ENCODE results near the gene SLC9A6. TPM values are rescaled to one million over a fixed set of nuclear protein-coding genes. Genes with fewer than 3 reads are reported as not detected.

SLC9A6 gene
- total RNA-seq, 1 donor from 2014 or later: 15.8 TPM

DNA sequence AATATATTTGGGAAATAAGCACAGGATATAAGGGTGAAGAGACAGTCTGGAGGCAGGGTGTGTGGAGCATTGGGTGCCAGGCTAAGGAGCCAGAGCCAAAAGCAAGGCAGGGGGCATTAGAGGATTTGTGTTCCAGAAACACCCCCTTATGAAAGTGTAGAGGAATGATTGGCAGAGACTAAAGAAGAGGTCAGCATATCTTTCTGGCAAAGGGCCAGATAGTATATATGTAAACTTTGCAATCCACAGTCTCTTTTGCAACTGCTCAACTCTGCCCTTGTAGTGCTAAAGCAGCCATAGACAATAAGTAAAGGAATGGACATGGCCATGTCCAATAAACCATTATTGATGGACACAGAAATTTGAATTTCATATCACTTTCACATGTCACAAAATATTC is 3.6 kb upstream of the SLC9A6 start:
- Mint-ChIP-seq H3K36me3 (no peaks in the 10 kb centered on the region), H3K27me3 (no peaks in the 10 kb centered on the region), H3K4me3 (peak overlapping the region; percentile 11), H3K4me1 (ENCODE audit: unreplicated experiment) (no peaks in the 10 kb centered on the region), H3K9me3 (no peaks in the 10 kb centered on the region), H3K27ac (no peak overlapping the region)
- TF ChIP-seq, protein P1, sequence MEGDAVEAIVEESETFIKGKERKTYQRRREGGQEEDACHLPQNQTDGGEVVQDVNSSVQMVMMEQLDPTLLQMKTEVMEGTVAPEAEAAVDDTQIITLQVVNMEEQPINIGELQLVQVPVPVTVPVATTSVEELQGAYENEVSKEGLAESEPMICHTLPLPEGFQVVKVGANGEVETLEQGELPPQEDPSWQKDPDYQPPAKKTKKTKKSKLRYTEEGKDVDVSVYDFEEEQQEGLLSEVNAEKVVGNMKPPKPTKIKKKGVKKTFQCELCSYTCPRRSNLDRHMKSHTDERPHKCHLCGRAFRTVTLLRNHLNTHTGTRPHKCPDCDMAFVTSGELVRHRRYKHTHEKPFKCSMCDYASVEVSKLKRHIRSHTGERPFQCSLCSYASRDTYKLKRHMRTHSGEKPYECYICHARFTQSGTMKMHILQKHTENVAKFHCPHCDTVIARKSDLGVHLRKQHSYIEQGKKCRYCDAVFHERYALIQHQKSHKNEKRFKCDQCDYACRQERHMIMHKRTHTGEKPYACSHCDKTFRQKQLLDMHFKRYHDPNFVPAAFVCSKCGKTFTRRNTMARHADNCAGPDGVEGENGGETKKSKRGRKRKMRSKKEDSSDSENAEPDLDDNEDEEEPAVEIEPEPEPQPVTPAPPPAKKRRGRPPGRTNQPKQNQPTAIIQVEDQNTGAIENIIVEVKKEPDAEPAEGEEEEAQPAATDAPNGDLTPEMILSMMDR (conservative IDR thresholded peaks at IDR 0.05): no peak
- DNase-seq (ENCODE audit: extremely low spot score, unreplicated experiment): no peak

DNA sequence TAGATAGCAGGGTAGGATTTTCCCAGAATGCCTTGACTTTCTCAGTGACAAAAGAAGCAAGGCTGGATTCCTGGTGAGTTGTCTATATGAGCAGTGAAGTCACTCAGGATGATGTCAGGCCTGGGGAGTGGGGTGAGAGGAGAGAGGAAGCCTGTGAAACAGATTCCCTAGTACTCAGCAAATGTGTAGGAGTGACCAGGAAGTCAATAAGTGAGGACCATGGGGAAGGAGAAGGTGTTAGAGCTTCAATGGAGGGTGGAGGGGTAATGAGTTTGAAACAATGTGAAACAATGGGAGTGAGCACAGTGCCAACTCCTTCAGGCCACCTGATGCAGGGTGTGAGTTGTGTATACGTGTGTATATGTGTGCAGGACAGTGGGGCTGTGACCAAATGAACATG is 2.4 kb upstream of the SLC9A6 start:
- DNase-seq (ENCODE audit: extremely low spot score, unreplicated experiment): no peak
- no peaks in the 10 kb centered on the region for H3K9me3 Mint-ChIP-seq
- H3K27me3 Mint-ChIP-seq: no peaks in the 10 kb centered on the region
- H3K4me3 Mint-ChIP-seq: peak overlapping the region; percentile 89
- H3K4me1 Mint-ChIP-seq (ENCODE audit: unreplicated experiment): no peaks in the 10 kb centered on the region
- H3K27ac Mint-ChIP-seq: no peak overlapping the region
- no peaks in the 10 kb centered on the region for H3K36me3 Mint-ChIP-seq
- TF ChIP-seq, protein P1 (conservative IDR thresholded peaks at IDR 0.05): no peak

- no peak for DNase-seq (ENCODE audit: extremely low spot score, unreplicated experiment)
- Mint-ChIP-seq H3K4me1 (ENCODE audit: unreplicated experiment) (no peaks in the 10 kb centered on the region), H3K27ac (peak overlapping the region; percentile 78), H3K36me3 (no peaks in the 10 kb centered on the region), H3K27me3 (no peaks in the 10 kb centered on the region), H3K9me3 (no peaks in the 10 kb centered on the region), H3K4me3 (peak overlapping the region; percentile 89)
- TF ChIP-seq, protein P1 (conservative IDR thresholded peaks at IDR 0.05): no peak
Measured at GRCh38 chrX:135984256-135984655, 979 bp upstream of the SLC9A6 start.

GRCh38 chrX:135984791-135985156 is 461 bp upstream of the SLC9A6 start:
- Mint-ChIP-seq H3K9me3 (no peaks in the 10 kb centered on the region), H3K4me3 (peak overlapping the region; percentile 89), H3K27me3 (no peaks in the 10 kb centered on the region), H3K36me3 (no peaks in the 10 kb centered on the region), H3K4me1 (ENCODE audit: unreplicated experiment) (no peaks in the 10 kb centered on the region), H3K27ac (peak overlapping the region; percentile 78)
- DNase-seq (ENCODE audit: extremely low spot score, unreplicated experiment): no peak
- TF ChIP-seq, protein P1 (conservative IDR thresholded peaks at IDR 0.05): no peak

GRCh38 chrX:135985973-135986310 is 707 bp downstream of the SLC9A6 start:
- Mint-ChIP-seq H3K9me3 (no peaks in the 10 kb centered on the region), H3K4me3 (peak overlapping the region; percentile 90), H3K4me1 (ENCODE audit: unreplicated experiment) (no peaks in the 10 kb centered on the region), H3K36me3 (no peaks in the 10 kb centered on the region), H3K27me3 (no peaks in the 10 kb centered on the region), H3K27ac (peak overlapping the region; percentile 56)
- no peak for DNase-seq (ENCODE audit: extremely low spot score, unreplicated experiment)
- TF ChIP-seq, protein P1 (conservative IDR thresholded peaks at IDR 0.05): no peak

DNA sequence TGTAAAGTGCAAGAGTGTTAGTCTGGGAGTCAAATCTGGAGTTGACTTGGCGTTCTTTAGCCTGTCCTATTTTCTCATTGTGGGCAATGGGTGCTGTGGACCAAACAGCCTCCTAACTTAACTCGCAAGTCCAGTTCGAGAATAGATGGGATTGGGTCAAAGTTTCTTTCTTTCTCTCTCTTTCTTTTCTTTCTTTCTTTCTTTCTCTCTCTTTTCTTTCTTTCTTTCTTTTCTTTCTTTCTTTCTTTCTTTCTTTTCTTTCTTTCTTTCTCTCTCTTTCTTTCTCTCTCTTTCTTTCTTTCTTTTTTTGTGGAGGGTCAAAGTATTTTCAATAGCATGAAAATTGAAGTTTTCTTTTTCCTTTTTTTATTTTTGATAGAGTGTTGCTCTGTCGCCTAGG is 3.0 kb downstream of the SLC9A6 start:
- H3K27ac Mint-ChIP-seq: no peak overlapping the region
- no peak for DNase-seq (ENCODE audit: extremely low spot score, unreplicated experiment)
- TF ChIP-seq, protein P1 (conservative IDR thresholded peaks at IDR 0.05): no peak
- H3K36me3 Mint-ChIP-seq: peaks cover 4% of the 10 kb centered on the region
- H3K4me1 Mint-ChIP-seq (ENCODE audit: unreplicated experiment): no peaks in the 10 kb centered on the region
- H3K9me3 Mint-ChIP-seq: no peaks in the 10 kb centered on the region
- H3K4me3 Mint-ChIP-seq: no peak overlapping the region
- no peaks in the 10 kb centered on the region for H3K27me3 Mint-ChIP-seq
